Uterus (tissue), 4 donors: ENCODE data around the gene DNAAF1. TPM values are rescaled to one million over a fixed set of nuclear protein-coding genes. Genes with fewer than 3 reads are reported as not detected.
"Not testable (repeated sequence)": the region's sequence is repeated elsewhere in the genome, so short reads cannot be mapped to it uniquely, and the experiment has no call there.

Experiments used
- DNase-seq, 2 donors: peaks; one replicate each; pipeline ENCODE4 v3.0.0-alpha.2; 2019 to 2020
- H3K27ac ChIP-seq, 2 donors: fragments of 200-600 bp; sonication (generic); 1 replicate in 1 of 2; 2 replicates in 1 of 2; pipeline ENCODE4 v1.5.1; 2016 to 2018
- H3K27me3 ChIP-seq, 2 donors: fragments of 200-600 bp; sonication (generic); one replicate each; pipeline ENCODE4 v1.5.1; 2018 to 2019; ENCODE audit warnings: control low read depth in 1 of 2
- H3K36me3 ChIP-seq, 2 donors: fragments of 200-600 bp; sonication (generic); one replicate each; pipeline ENCODE4 v1.5.1; 2019; ENCODE audit warnings: control low read depth in 1 of 2
- H3K4me1 ChIP-seq, 2 donors: fragments of 200-600 bp; sonication (generic); one replicate each; pipeline ENCODE4 v1.5.1; 2018 to 2019; ENCODE audit warnings: control low read depth in 1 of 2
- H3K4me3 ChIP-seq, 2 donors: fragments of 200-600 bp; sonication (generic); 1 replicate in 1 of 2; 2 replicates in 1 of 2; pipeline ENCODE4 v1.5.1; 2018 to 2019; ENCODE audit warnings: mild to moderate bottlenecking in 1 of 2
- H3K9me3 ChIP-seq, 2 donors: fragments of 200-600 bp; sonication (generic); one replicate each; pipeline ENCODE4 v1.5.1; 2019; ENCODE audit warnings: control low read depth in 1 of 2
- CTCF ChIP-seq, 4 experiments: fragments of 200-600 bp in 2 of 4; fragments of 450-650 bp in 2 of 4; sonication (generic) in 2 of 4; IDR thresholded peaks; one replicate each; pipeline ENCODE4 v1.5.1; 2016 to 2019; ENCODE audit warnings: antibody characterized with exemption in 4 of 4, mild to moderate bottlenecking in 2 of 4, moderate library complexity in 1 of 4
- POLR2A ChIP-seq, 2 donors: fragments of 450-650 bp; IDR thresholded peaks; one replicate each; pipeline ENCODE4 v1.6.1; 2016; ENCODE audit warnings: antibody characterized with exemption in 2 of 2, mild to moderate bottlenecking in 1 of 2, moderate library complexity in 1 of 2
- intact Hi-C: fragments of 100-400 bp; cut with DNase I; formaldehyde crosslinking; loops from one replicate; pipeline ENCODE4 v1.15.1; 2023; ENCODE audit warnings: low total_unique reads
- total RNA-seq, 4 donors: library from RNA; depleted of rRNA in 3 of 4; stranded (reverse); fragments of >200 nt in 3 of 4; gene quantifications; one replicate each; pipeline versions ENCODE4 v1.1.0 to v1.2.4, GENCODE V29; 2014 to 2023
- donor health status: DM: yes; HTN: yes; CAD: no.

DNAAF1 gene
- total RNA-seq, 4 donors from 2014 or later = 0.77 to 8.2 (median 2.7) TPM

GRCh38 chr16:84116720-84117493 is 28.2 kb upstream of the DNAAF1 start, which contains the start of gene MBTPS1:
Gene MBTPS1 (minus strand): TSS chr16:84116942. CDS start chr16:84101783, 15,159 bp downstream.
- Histone ChIP-seq H3K4me3 (peak within 1 kb of the TSS; percentile 69 to 99), H3K36me3 (no peaks in the 10 kb centered on the region), H3K27ac (peak within 1 kb of the TSS; percentile 83 to 89), H3K4me1 (peaks cover 0 to 7% of the 10 kb centered on the region in 2 donors), H3K27me3 (no peaks in the 10 kb centered on the region), H3K9me3 (no peaks in the 10 kb centered on the region)
- intact Hi-C loops = no loop called here
- peak; percentile 97 to 99 for DNase-seq
- peak; percentile 53 to 79 for TF ChIP-seq POLR2A (IDR thresholded peaks at IDR 0.05)
- TF ChIP-seq CTCF (IDR thresholded peaks at IDR 0.05) = peak in 1 of 4 experiments; percentile 17

GRCh38 chr16:84117494-84117843 is 27.6 kb upstream of the DNAAF1 start:
- no peaks in the 10 kb centered on the region for H3K9me3 ChIP-seq
- intact Hi-C loops = no loop called here
- peaks cover 0 to 7% of the 10 kb centered on the region in 2 donors for H3K4me1 ChIP-seq
- no peaks in the 10 kb centered on the region for H3K27me3 ChIP-seq
- no peaks in the 10 kb centered on the region for H3K36me3 ChIP-seq
- TF ChIP-seq CTCF (IDR thresholded peaks at IDR 0.05) (no peak), POLR2A (IDR thresholded peaks at IDR 0.05) (no peak)
- DNase-seq = no peak
- peak overlapping the region; percentile 69 to 99 for H3K4me3 ChIP-seq
- peak overlapping the region; percentile 83 to 89 for H3K27ac ChIP-seq

DNA sequence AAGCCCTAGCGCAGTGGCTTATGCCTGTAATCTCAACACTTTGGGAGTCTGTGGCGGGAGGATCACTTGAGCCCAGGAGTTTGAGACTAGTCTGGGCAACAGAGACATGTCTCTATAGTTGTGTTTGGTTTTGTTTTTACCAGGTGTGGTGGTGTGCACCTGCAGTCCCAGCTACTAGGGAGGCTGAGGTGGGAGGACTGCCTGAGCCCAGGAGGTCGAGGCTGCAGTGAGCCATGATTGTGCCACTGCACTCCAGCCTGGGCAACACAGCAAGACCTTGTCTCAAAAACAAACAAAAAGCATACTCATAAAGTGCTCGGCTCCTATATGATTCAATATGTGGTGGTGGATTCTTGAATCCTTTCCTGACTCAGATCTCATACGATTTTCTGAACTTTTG is 26.8 kb upstream of the DNAAF1 start:
- H3K36me3 ChIP-seq, H3K4me1 ChIP-seq, DNase-seq, H3K9me3 ChIP-seq, H3K27me3 ChIP-seq, intact Hi-C loops, H3K4me3 ChIP-seq, H3K27ac ChIP-seq: not testable (repeated sequence)

DNA sequence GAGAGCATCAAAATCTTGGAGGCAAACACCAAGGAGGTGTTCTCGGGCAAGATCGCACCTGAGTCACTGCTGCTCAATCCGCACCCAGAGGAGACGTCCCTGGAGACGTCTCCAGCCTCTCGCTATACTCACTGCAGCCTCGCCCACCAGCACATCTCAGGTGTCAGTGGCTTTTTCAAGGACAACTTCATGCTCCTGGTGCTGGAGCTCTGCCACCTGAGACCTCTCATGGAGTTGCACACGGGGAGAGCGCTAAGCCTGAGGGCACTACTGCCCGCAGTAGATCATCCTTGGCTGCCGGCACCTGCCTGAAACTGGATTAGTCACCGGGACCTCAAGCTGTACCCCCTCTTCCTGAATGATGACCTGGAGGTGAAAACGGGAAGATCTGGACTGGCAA is 25.7 kb upstream of the DNAAF1 start:
- H3K4me3 ChIP-seq = no peak overlapping the region
- DNase-seq = no peak
- no peaks in the 10 kb centered on the region for H3K36me3 ChIP-seq
- TF ChIP-seq POLR2A (IDR thresholded peaks at IDR 0.05) (no peak), CTCF (IDR thresholded peaks at IDR 0.05) (no peak)
- intact Hi-C loops = no loop called here
- peaks cover 0 to 7% of the 10 kb centered on the region in 2 donors for H3K4me1 ChIP-seq
- H3K27ac ChIP-seq = no peak overlapping the region
- no peaks in the 10 kb centered on the region for H3K9me3 ChIP-seq
- no peaks in the 10 kb centered on the region for H3K27me3 ChIP-seq

- no peak overlapping the region for H3K27ac ChIP-seq
- intact Hi-C loops = no loop called here
- no peaks in the 10 kb centered on the region for H3K27me3 ChIP-seq
- H3K9me3 ChIP-seq = no peaks in the 10 kb centered on the region
- no peak overlapping the region for H3K4me3 ChIP-seq
- peaks cover 0 to 7% of the 10 kb centered on the region in 2 donors for H3K4me1 ChIP-seq
- no peak for TF ChIP-seq CTCF (IDR thresholded peaks at IDR 0.05)
- no peak for DNase-seq
- no peaks in the 10 kb centered on the region for H3K36me3 ChIP-seq
Measured at GRCh38 chr16:84120023-84120422, 25.1 kb upstream of the DNAAF1 start.
